Activated gamma-delta T cell treated with anti-CD3 and anti-CD28 coated beads, Interleukin-2, amount 50 U/mL, for 16 hours (primary cell): Measurements from ENCODE around the gene ANTXR1.

ENCODE experiments used
- DNase-seq: peaks from one replicate; pipeline ENCODE4 v3.0.0-alpha.2; 2020; ENCODE audit warnings: low read depth

ANTXR1 gene

DNA sequence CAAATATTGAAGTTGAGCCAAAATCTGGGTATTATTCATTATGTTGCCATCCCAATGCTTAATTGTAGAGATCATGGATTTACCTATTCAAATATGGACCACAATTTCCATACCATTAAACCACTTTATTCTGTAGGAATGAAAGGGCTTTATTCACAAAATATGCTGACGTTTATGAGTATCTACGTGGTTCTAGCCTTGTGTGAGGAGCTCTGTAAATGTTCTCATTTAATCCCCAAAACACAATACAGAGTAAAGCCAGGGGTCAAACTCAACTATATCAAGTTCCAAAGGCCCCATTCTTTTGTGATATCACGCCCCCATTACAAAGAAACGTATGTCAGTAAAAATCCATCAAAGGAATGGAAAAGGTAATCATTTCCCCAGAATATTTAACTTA lies 61.9 kb downstream of the ANTXR1 start:
- DNase-seq = no peak

DNA sequence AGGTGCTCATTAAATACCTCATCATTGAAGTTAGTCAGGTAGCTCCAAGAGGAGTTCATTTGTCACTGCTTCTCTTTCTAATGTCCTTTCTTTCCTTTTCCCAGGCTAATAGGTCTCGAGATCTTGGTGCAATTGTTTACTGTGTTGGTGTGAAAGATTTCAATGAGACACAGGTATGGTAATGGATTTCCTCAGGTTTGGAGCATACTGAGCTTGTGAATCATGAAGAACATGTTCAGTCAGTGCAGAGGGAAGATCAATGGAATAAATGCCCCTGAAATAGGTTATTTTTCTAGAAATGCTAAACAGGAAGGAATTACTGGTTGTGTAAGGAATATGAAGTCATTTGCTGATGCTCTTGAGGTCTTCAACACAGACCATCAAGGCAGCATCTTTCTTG lies 62.5 kb downstream of the ANTXR1 start:
- DNase-seq = no peak

DNA sequence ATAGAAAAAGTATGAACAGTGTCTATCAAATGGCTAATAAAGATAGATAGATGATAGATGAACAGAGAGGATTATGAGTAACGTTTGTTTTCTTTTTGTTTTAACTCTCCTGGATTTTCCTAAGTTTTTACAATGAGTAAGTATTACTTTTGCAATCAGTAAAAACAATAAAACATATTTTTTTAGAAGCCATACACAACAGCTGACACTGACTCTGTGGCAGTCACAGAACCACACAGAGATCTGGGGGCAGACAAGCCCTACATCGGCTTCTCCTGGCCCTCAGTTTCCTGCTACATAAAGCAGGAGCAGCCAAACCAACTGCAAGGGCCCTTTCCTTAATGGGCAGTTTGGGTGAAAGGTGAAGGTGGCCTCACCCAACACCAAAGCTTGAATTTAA lies 63.6 kb downstream of the ANTXR1 start:
- no peak for DNase-seq

DNA sequence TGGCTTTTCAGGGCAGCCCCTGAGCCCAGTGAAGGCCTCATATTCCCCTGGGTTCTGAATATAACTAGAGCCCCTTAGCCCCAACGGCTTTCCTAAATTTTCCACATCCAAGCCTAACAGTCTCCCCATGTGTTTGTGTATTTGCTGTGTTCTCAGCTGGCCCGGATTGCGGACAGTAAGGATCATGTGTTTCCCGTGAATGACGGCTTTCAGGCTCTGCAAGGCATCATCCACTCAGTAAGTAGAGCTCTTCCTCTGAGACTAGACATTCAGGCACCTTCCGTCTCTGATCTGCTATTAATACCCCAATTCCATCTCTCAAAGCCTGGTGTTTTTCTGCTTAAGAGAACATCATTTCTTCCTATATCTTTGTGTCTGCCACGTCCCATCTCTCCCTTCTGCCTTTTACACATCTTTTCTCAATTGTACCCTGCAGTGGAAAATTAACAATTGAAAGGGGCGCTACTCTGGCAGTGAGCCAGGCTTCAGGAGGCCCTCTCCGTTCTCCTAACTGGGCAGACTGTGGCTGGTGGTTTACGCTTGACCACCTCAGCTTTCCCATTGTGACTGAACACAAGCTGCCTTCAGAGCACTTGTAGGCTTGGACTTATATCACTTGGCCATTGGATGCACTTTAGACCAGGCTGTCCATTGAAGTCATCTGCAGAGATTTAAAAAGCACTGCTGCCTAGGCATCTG lies 64.4 kb downstream of the ANTXR1 start:
- DNase-seq = no peak

DNA sequence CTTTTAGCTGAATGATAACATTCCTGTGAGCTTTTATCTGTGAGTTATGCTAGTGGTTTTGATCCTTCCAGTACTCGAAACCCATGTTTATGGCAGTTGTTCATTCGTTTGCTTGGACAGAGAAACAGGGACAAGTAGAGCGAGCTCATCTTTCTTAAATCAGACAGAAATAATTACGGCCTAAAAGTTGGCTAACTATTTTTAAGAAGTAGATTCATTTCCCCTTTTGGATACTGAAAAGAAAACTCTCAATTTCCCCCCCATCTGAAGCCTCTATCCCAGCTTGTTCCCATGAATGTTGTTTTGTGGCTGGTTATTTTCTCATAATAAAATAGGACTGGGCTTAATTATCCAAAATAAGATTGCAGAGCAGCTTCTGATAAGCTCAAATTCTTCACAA lies 67.1 kb downstream of the ANTXR1 start:
- no peak for DNase-seq

DNA sequence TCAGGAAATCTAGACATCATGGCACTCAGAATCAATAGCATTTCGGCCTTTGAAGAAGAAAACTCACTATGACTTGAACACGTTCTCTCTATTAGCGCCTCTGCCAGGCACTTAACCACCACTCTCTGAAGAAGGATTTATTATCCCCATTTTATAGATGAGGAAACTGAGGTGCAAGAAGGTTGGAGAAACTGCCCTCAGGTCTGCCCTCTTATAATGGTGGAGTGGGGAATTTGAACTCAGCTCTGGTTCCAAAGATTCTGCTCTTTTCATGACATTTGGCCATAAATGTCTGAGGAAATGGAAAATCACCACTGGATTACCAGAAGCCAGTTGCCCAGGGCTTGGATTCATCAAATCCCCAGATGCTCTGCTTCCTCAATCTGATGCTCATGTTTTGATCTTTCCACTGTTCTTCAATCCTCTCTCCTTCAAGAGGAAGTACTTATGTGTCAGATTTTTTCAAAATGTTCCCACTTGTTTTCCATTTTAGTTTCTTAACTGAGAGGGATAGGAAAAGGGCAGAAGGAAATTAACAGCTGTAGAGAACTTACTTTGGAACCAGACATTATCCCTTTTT lies 68.1 kb downstream of the ANTXR1 start:
- DNase-seq = no peak

DNA sequence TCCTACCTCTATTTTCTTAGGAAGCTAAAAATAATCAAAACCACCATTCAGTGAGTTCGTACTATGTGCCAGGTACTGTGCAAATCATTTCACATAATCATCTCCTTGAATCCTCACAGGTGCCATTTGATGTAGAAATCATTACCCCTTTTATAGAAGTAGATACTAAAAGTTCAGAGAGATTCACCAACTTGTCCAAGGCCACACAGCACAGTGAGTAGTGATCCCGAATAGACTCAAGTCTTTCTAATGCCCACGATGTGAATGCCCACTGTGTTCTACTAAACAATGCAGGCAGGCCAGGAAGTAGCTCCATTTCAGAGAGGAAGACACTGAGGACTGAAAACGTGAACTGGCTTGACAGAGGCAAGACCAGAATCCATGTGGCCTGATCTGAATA lies 68.8 kb downstream of the ANTXR1 start:
- no peak for DNase-seq

DNA sequence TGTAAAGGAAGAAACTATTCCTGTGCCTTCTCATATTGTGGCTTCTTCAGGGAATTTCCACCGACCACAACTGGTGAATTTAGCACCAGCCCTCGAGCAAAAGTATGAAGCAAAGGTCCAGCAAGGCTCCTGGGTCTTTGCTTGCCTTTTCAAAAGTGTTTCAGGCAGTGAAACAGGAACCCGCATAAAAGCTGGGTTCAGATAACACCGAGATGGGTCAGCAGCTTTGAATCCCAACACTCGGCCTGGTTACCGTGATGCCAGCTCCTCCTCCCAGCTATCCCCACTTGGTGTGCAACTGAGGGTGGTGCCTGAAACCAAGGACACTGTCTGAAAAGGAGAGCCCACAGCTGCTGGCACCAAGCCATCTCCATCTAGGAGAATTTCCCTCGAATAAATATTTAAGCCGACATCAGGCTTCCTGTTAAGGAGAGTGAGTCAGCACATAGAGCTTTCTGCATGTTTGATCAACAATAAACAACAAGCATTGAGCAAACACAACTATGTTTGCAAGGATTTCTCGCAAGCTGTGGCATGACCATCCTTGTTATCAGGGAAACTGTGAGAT lies 69.5 kb downstream of the ANTXR1 start:
- no peak for DNase-seq

DNA sequence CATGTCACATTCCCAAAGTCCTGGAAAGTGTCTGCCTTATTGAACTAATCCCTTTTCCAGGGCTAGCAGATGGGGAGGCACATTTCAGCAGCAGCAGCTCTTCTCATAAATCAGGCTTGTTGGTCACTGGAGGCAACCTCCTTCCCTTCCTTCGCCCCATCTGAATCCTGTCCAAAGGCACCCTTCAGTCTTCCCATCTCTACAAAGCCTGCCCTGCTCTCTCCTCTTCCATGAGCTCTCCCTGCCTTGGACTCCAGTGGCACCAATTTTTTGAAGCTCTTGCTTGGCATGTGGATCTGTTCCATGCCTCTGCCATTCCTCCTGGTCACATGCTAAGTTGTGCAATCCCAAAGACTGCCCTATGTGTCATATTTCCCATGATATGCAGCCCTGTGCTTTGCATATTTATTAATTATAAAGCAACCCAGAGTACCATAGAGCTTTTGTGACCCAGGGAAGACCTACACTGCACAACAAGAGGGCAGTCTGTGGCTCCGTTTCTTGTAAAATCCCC lies 70.3 kb downstream of the ANTXR1 start:
- no peak for DNase-seq

DNA sequence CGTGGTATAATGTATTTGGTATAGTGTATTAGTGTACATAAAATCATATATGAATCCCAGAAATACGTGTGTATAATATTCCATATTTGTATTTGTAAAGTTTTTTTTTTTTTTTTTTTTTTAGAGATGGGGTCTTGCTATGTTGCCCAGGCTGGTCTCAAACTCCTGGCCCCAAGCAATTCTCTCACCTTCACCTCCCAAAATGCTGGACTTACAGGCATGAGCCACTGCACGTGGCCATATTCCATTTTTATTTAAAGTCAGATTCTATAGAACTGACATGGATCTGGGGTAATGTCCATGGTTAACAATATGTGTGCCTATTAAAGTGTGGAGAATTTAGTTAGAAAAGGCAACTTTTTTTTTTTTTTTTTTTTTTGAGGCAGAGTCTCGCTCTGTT lies 71.5 kb downstream of the ANTXR1 start:
- no peak for DNase-seq

DNA sequence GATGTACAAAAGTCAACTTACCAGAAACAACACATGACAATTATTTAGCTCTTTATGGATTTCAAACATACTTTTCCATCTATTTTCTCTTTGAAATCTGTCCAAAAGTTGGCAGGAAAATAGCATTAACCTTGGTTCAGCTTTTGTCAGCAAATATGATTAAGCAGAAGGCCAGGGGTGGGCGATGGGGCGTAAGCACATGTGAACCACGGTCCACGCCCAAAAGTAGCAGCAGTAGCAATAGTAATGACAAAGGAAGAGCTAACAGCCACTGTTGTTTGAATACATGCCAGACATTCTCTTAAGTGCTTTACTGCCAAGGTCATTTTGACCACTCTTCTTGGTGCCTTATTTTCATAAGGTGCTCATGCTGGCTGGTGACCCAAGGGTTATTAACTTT lies 73.5 kb downstream of the ANTXR1 start:
- no peak for DNase-seq

DNA sequence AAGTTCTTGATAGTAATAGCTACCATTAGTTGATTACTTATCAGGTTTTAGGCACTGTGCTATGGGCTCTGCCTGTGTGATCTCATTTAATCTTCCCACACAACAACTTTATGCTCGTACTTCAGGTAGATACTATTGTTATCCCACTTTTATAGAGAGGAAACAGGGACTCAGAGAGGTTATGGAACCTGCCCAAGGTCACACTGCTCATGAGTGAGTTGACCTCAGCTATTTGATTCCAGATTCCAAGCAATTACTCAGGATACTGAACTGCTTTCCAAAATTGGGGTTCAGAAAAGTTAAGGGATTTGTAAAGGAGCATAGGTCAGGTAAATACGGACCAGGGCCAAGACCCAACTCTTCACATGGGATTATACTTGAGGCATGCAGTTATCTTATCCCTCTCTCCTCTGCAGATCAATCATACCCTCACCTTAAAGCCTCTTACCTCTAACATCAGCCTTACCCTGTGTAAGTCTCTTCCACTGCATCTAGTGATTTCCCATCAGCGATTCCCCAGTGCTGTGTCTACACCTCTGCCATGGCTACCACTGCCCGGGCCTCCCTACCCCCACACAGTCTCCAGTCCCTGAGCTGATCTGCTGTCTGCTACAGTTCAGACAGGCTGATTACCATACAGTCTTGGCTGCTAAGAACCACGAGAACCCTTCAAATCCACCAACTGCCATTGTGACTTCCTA lies 74.4 kb downstream of the ANTXR1 start:
- DNase-seq = no peak

DNA sequence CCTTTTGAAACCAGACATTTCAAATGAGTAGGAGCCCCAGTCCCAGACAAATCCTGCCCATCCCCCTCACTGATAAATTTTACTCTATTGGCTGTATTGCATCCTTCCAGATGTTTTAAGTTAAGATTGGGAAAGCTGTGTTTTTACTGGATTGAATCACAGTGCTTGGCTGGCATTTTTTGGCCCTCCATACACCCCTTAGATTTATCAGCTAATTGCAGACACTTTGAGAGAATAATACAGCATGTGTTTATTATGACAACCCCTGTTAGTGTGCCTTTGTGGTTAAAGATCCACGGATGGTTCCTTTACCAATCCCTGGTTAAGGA lies 74.9 kb downstream of the ANTXR1 start:
- DNase-seq = no peak

DNA sequence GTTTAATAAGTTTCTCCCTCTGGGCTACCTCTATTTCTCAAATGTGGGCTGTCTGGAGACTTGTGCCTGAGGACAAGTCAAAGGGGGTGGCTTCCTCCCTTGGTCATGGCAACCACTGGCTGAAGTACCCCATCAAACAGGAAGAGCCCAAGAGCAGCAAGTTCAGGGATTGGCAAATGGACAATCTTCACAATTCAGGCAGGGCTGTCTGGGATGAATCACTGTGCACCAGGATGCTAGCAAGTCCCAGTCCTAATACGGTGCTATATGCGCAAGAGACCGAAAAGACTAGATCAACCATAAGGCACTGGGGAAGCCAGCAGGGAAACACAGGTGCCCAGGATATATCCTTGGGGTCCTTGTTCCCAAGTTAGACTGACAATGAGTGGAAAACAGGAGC lies 75.5 kb downstream of the ANTXR1 start:
- DNase-seq = no peak

DNA sequence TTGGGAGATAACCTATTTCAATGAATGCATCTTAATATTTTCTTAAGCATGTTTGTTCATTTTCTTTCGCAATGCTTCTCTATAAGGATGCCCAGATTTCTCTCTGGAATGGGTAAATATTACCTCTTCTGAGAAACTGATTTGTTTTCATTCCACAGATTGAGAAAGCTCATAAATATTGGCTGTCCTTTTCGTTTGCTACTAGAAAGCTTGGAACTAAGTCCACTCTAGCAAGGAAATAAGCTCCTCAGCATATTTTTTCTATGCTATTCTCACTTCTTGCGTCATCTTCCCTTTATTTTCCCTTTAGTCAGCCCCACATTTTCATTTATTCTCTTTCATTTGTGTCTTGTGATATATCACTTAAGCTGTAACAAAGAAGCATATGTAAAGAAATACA lies 76.3 kb downstream of the ANTXR1 start:
- DNase-seq = no peak

DNA sequence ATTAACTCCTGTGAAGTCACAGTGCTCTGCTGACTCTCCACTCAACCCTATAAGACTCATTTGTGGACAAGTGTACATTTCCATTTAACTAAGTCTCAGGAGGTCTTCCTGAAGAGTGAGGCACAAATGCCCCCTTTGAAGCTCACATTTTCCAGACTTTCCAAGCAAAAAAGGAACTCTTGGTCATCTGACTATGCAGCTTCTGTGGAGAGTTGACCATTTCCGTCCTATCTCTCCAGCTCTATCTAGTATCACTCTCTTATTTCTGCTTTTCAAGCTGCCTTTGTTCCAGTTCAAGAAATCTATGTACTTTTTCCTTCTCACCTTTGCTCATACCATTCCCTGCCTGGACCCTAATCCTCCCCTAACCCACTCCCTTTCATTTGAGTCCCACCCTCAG lies 77.0 kb downstream of the ANTXR1 start:
- no peak for DNase-seq

DNA sequence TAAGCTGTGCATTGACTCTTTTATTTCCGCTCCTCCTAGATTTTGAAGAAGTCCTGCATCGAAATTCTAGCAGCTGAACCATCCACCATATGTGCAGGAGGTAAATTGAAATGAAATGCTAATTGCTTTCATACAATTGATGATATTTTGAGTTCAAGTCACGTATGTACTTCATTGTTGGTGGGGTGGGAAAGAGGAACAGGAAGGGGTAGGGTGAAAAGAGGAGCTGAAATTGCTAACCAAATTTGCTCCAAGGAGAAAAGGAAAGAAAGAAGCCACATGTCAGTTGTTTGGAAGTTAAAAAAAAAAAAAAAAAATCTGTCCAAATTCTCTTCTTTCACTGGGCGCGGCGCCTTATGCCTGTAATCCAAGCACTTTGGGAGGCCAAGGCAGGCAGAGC lies 77.8 kb downstream of the ANTXR1 start:
- DNase-seq = no peak

DNA sequence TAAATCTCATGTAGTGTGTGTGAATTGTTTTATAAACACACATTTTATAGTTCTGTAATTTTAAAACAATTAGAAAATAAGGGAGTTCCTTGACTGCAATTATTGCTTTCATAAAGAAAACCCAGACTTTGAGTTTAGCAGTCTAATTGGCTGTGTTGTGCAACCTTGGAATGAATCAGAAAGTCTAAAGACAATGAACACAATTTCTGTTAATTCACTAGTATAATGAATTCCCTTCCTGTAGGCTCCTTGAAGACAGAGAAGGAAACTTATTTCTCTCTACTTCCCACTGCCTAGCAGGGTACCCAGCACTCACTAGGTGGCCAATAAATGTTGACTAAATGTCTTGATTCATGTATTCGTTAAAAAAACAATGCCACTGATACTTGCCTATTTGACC lies 79.9 kb downstream of the ANTXR1 start:
- DNase-seq = no peak

DNA sequence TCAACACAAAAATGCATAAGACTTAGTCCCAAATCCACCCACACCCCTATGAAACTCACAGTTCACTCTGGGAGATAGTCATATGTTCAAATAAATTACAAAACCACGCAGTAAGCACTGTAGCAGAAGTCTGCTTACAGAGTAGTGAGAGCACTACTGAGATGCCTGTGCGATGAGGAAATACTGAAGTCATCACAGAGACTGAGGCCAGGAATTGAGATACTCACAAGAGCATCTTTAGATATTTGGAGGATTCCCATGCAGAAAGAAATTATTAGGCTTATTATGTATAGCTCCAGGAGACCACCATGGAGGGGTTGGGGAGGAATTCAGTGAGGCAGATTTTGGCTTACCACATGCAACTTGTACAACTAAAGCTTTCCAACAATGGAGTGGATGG lies 82.3 kb downstream of the ANTXR1 start:
- DNase-seq = no peak

DNA sequence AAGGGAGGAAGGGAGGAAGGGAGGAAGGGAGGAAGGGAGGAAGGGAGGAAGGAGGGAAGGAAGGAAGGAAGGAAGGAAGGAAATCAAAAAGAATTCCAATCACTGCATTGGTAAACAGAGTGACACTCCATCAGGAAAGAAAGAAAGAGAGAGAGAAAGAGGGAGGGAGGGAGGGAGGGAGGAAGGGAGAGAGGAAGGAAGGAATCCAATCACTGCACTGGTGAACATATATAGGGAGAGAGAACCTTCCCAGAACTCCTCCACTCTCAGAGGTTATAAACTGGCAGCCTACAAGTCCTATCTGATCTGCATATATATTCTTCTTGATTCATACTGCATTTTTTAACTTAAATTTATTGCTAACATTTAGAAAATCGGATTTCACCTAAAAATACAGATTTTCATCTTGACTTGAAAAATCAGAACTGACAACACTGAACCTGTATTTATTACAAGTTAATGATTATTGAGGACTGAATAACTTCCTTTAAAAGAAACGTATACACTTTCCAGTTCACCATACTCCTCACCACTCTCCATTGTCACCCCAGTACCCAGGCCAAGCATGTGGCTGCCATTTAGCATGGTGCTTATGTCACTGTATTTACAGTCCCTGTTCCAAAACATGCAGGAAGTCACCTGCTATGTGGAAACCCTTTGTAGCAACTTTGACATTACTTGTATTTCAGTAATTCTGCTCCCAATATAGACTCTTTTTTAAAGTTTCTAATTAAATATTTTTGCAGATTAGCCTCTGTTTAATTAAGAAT lies 83.5 kb downstream of the ANTXR1 start:
- DNase-seq = no peak

DNA sequence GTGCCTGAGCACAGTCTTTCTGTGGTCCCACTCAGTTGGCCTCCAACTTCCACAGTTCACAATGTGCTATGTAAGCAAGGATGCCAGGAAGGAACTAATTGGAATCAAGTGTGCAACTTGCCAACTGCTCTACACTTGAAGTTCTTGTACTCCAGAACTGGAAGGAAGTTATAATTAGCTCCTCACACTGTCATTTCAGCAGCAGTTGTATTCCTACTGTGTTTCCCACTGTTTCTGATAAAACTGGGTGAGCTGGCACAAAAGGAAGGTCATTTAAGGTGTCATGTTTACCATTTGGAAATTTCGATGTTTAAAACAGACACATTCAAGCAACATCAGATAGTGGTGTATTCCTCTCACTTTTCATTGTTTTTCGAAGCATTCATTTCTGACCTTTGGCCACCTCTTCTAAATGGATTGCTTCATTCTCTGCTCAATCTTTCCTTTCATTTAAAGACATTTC lies 84.2 kb downstream of the ANTXR1 start:
- DNase-seq = no peak

DNA sequence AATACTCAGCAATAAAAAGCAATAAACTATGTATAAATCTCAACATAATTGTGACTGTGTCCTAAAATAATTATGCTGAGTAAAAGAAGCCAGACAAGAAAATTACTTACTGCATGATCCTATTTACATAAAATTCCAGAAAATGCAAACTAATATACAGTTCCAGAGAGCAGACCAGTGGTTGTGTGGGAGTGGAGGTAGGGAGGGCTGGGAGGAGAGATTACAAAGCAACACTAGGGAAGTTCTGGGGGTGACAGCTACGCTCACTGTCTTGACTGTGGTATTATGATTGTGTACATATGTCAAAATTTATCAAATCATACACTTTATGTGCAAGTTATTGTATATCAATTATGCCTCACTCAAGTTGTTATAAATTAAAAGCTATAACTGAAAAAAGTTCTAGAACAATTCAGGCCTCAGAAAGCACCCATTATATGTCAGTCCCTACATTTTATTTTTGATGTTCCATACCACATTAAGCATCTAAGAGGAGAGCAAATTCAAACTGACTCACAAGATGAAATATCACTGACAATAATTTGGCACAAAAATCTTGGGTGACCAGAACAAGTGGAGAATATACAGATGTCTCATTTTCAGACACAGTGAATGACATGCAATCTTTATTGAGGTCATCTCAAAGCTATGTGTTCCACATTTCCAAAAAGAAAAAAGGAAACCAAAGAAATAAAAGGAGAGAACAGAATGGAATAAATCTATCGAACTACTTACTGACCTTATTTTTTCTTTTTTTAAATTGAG lies 85.1 kb downstream of the ANTXR1 start:
- DNase-seq = no peak
